ENCODE data around the gene C1orf167.
"Not testable (repeated sequence)": the region's sequence is repeated elsewhere in the genome, so short reads cannot be mapped to it uniquely, and the experiment has no call there.

Gene C1orf167

GRCh38 chr1:11800391-11800755 lies 38.4 kb downstream of the C1orf167 start:
- no peak overlapping the region for H3K27ac ChIP-seq (ENCODE audit: low read length)
- H3K9ac ChIP-seq (ENCODE audit: low read length), result no peak overlapping the region
- H3K36me3 ChIP-seq (ENCODE audit: control insufficient read depth, low read depth, low read length), result peaks cover 28% of the 10 kb centered on the region
- no peak overlapping the region for H3K4me3 ChIP-seq (ENCODE audit: low read length)
- H3K4me1 ChIP-seq (ENCODE audit: control insufficient read depth, low read depth, low read length), result peaks cover 24% of the 10 kb centered on the region
- H3K27me3 ChIP-seq (ENCODE audit: control insufficient read depth, insufficient read depth, low read length), result no peaks in the 10 kb centered on the region
- no peaks in the 10 kb centered on the region for H3K9me3 ChIP-seq (ENCODE audit: control insufficient read depth, low read depth, low read length)

DNA sequence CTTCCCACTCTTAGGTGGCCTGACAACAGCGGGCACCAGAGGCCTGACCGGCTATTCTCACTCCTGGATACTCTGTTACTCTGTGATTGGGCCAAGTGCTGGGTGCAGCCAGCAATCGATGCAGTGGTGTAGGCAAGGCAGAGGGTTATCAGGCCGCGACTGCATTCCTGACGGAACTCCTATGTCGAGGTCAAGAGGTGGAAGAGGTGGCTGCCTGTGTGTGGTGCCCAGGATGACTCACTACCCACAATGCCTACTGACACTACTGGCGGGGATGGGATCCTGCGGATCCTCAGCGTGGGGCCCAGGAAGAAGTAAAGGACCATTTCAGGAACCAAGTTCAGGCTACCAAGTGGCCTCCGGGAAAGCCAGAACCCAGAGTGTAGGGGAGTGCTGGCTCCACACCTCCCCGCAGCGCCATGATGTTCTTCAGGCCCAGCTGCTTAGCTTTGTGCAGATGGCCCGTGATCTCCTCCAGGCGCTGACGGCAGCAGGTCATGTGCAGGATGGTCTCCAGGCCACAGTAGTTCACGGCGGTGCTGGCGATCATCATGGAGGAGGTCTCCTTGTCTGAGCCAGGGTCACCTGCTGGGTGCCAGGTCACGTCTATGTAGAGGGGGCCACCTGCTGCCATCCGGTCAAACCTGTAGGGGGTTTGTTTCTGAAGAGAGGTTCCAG lies 38.9 kb downstream of the C1orf167 start:
- Histone ChIP-seq H3K4me3 (ENCODE audit: low read length) (no peak overlapping the region), H3K9ac (ENCODE audit: low read length) (no peak overlapping the region), H3K36me3 (ENCODE audit: control insufficient read depth, low read depth, low read length) (peaks cover 22% of the 10 kb centered on the region), H3K4me1 (ENCODE audit: control insufficient read depth, low read depth, low read length) (peaks cover 24% of the 10 kb centered on the region), H3K27me3 (ENCODE audit: control insufficient read depth, insufficient read depth, low read length) (no peaks in the 10 kb centered on the region), H3K9me3 (ENCODE audit: control insufficient read depth, low read depth, low read length) (no peaks in the 10 kb centered on the region), H3K27ac (ENCODE audit: low read length) (no peak overlapping the region)

GRCh38 chr1:11802616-11802972 lies 40.6 kb downstream of the C1orf167 start:
- H3K9ac ChIP-seq (ENCODE audit: low read length), result no peak overlapping the region
- no peaks in the 10 kb centered on the region for H3K9me3 ChIP-seq (ENCODE audit: control insufficient read depth, low read depth, low read length)
- peak overlapping the region; percentile 58 for H3K4me3 ChIP-seq (ENCODE audit: low read length)
- peaks cover 14% of the 10 kb centered on the region for H3K36me3 ChIP-seq (ENCODE audit: control insufficient read depth, low read depth, low read length)
- H3K4me1 ChIP-seq (ENCODE audit: control insufficient read depth, low read depth, low read length), result peaks cover 29% of the 10 kb centered on the region
- no peak overlapping the region for H3K27ac ChIP-seq (ENCODE audit: low read length)
- no peaks in the 10 kb centered on the region for H3K27me3 ChIP-seq (ENCODE audit: control insufficient read depth, insufficient read depth, low read length)

- Histone ChIP-seq H3K36me3 (ENCODE audit: control insufficient read depth, low read depth, low read length) (peaks cover 15% of the 10 kb centered on the region), H3K9ac (ENCODE audit: low read length) (no peak overlapping the region), H3K27ac (ENCODE audit: low read length) (no peak overlapping the region), H3K4me3 (ENCODE audit: low read length) (peak overlapping the region; percentile 58), H3K4me1 (ENCODE audit: control insufficient read depth, low read depth, low read length) (peaks cover 29% of the 10 kb centered on the region), H3K27me3 (ENCODE audit: control insufficient read depth, insufficient read depth, low read length) (no peaks in the 10 kb centered on the region), H3K9me3 (ENCODE audit: control insufficient read depth, low read depth, low read length) (no peaks in the 10 kb centered on the region)
Observed at GRCh38 chr1:11802973-11803885, 41.2 kb downstream of the C1orf167 start.

GRCh38 chr1:11803924-11804665 lies 42.1 kb downstream of the C1orf167 start:
- H3K9ac ChIP-seq (ENCODE audit: low read length); H3K27me3 ChIP-seq (ENCODE audit: control insufficient read depth, insufficient read depth, low read length); H3K27ac ChIP-seq (ENCODE audit: low read length); H3K9me3 ChIP-seq (ENCODE audit: control insufficient read depth, low read depth, low read length): not testable (repeated sequence)
- H3K4me3 ChIP-seq (ENCODE audit: low read length), result peak overlapping the region; percentile 87
- peaks cover 29% of the 10 kb centered on the region for H3K4me1 ChIP-seq (ENCODE audit: control insufficient read depth, low read depth, low read length)
- H3K36me3 ChIP-seq (ENCODE audit: control insufficient read depth, low read depth, low read length), result peaks cover 24% of the 10 kb centered on the region

DNA sequence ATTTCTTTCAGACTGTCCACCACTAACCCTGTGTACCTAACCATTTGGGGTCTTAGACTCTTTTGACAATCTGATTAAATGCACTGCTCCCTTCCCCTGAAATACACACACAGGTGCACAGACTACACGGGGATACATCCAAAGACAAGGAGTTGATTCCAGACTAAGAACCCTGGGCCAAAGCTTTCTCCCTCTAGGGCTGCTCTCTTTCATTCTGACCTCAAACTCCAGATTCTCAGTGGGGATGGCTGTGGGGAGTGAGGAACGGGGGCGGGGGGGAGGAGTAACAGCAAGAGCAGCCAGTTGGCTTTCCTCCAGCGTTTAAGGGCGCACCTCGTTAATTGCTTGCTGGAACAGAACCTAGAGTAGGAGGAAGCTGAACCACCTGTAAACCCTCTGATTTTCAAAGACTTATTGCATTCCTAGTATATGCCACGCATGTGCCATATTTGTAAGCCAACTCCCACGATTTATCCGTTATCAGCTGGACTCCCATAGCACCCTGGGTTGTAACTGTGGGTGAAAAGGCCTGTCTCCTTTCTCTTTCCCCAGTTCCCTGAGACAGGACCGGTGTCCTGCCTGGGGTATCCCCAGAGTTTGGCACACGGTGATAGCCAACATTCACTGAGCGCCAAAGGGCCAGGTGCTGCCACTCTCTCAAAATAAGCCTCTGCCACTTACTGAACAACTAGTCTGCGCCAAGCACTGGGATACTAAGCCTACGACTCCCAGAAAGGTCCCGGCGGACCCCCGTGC lies 42.9 kb downstream of the C1orf167 start:
- Histone ChIP-seq H3K4me1 (ENCODE audit: control insufficient read depth, low read depth, low read length) (peaks cover 29% of the 10 kb centered on the region), H3K4me3 (ENCODE audit: low read length) (peak overlapping the region; percentile 87), H3K36me3 (ENCODE audit: control insufficient read depth, low read depth, low read length) (peaks cover 31% of the 10 kb centered on the region), H3K9me3 (ENCODE audit: control insufficient read depth, low read depth, low read length) (no peaks in the 10 kb centered on the region), H3K27ac (ENCODE audit: low read length) (peak overlapping the region; percentile 41), H3K9ac (ENCODE audit: low read length) (peak overlapping the region; percentile 75), H3K27me3 (ENCODE audit: control insufficient read depth, insufficient read depth, low read length) (no peaks in the 10 kb centered on the region)

DNA sequence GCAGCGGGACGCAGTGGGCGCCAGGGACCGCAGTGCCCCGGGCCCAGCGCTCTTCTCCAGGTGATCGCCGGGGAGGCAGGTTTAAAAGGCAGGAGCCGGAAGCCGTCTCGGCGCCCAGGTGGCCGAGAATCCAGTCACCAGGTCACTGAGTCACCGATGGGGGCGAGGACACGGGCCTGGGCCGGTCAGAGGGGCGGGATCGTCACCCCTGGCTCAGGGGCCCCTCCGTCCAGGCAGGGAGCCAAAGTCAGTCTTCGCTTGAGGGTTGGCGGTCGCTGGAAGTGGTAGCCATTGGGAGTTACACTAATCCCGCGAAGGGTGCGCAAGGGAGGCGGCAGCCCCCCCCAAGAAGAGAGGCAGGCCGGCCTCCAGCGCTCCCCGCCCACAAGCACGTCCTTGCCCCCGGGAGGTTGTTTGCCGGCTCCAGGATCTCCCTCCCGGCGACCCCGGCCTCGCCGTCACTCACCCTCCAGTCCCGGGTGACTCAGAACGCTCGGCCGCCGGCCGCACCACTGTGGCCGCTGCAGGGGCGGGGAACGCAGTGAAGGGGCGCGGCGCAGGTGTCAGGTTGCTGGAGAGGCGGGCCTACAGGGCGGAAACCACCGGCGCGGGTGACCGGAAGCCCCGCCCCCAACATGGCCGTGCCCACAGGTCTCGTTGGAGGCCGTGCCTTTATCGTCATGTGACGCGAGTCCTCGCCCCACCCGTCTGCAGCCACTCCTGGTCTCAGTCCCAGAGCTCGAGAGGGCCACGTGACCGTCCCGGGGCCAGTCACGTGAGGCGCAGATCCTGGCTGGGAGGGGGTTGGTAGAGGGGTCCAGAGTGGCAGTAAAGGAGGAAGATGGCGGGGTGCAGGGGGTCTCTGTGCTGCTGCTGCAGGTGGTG lies 43.7 kb downstream of the C1orf167 start, which contains the start of the genes CLCN6 and MTHFR:
Gene CLCN6, plus strand, starts transcription at position 770 of the 885 bp plus-strand sequence. Its CDS starts 72 bp downstream, at position 842.
Gene MTHFR, minus strand, starts transcription at position 543 of the 885 bp plus-strand sequence. CDS start 2,848 bp downstream, outside the sequence.
- Histone ChIP-seq H3K36me3 (ENCODE audit: control insufficient read depth, low read depth, low read length) (peaks cover 29% of the 10 kb centered on the region), H3K9me3 (ENCODE audit: control insufficient read depth, low read depth, low read length) (no peaks in the 10 kb centered on the region), H3K4me1 (ENCODE audit: control insufficient read depth, low read depth, low read length) (peaks cover 29% of the 10 kb centered on the region), H3K27me3 (ENCODE audit: control insufficient read depth, insufficient read depth, low read length) (no peaks in the 10 kb centered on the region), H3K9ac (ENCODE audit: low read length) (peak within 1 kb of the TSS; percentile 75), H3K27ac (ENCODE audit: low read length) (peak within 1 kb of the TSS; percentile 41), H3K4me3 (ENCODE audit: low read length) (peak within 1 kb of the TSS; percentile 87)

- Histone ChIP-seq H3K36me3 (ENCODE audit: control insufficient read depth, low read depth, low read length) (peaks cover 24% of the 10 kb centered on the region), H3K4me3 (ENCODE audit: low read length) (peak overlapping the region; percentile 87), H3K9ac (ENCODE audit: low read length) (peak overlapping the region; percentile 53), H3K27ac (ENCODE audit: low read length) (no peak overlapping the region), H3K27me3 (ENCODE audit: control insufficient read depth, insufficient read depth, low read length) (no peaks in the 10 kb centered on the region), H3K9me3 (ENCODE audit: control insufficient read depth, low read depth, low read length) (no peaks in the 10 kb centered on the region), H3K4me1 (ENCODE audit: control insufficient read depth, low read depth, low read length) (peaks cover 29% of the 10 kb centered on the region)
Observed at GRCh38 chr1:11806307-11806936, 44.4 kb downstream of the C1orf167 start.

DNA sequence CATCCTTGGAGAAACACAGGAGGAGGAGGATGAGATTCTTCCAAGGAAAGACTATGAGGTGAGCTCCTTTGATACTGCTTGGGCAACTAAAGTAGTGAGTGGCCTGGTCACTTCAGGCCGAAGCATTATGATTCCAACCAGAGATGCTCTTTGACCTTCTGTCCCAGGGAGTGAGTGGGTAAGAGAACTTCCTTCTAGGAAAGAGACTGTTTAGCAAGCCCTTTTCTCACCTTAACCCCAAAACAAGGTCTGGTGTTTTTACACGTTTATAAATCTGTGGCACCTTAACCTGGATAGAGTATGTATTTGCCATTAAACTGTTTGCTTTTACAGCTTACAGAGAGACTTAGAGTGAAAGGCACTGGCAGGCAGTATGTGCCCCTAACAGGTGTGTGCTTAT lies 45.1 kb downstream of the C1orf167 start:
- H3K9me3 ChIP-seq (ENCODE audit: control insufficient read depth, low read depth, low read length), result no peaks in the 10 kb centered on the region
- no peaks in the 10 kb centered on the region for H3K27me3 ChIP-seq (ENCODE audit: control insufficient read depth, insufficient read depth, low read length)
- no peak overlapping the region for H3K27ac ChIP-seq (ENCODE audit: low read length)
- H3K36me3 ChIP-seq (ENCODE audit: control insufficient read depth, low read depth, low read length), result peaks cover 30% of the 10 kb centered on the region
- H3K4me3 ChIP-seq (ENCODE audit: low read length), result peak overlapping the region; percentile 87
- H3K9ac ChIP-seq (ENCODE audit: low read length), result no peak overlapping the region
- peaks cover 29% of the 10 kb centered on the region for H3K4me1 ChIP-seq (ENCODE audit: control insufficient read depth, low read depth, low read length)

- no peaks in the 10 kb centered on the region for H3K27me3 ChIP-seq (ENCODE audit: control insufficient read depth, insufficient read depth, low read length)
- no peak overlapping the region for H3K9ac ChIP-seq (ENCODE audit: low read length)
- no peaks in the 10 kb centered on the region for H3K4me1 ChIP-seq (ENCODE audit: control insufficient read depth, low read depth, low read length)
- H3K4me3 ChIP-seq (ENCODE audit: low read length), result no peak overlapping the region
- peaks cover 71% of the 10 kb centered on the region for H3K36me3 ChIP-seq (ENCODE audit: control insufficient read depth, low read depth, low read length)
- no peaks in the 10 kb centered on the region for H3K9me3 ChIP-seq (ENCODE audit: control insufficient read depth, low read depth, low read length)
- no peak overlapping the region for H3K27ac ChIP-seq (ENCODE audit: low read length)
Observed at GRCh38 chr1:11813021-11813420, 51.0 kb downstream of the C1orf167 start.

All from iPS-18a (cell line).